ENCODE measurements around the gene KBTBD6.
"Not testable (repeated sequence)": the region's sequence is repeated elsewhere in the genome, so short reads cannot be mapped to it uniquely, and the experiment has no call there.

The KBTBD6 gene, protein sequence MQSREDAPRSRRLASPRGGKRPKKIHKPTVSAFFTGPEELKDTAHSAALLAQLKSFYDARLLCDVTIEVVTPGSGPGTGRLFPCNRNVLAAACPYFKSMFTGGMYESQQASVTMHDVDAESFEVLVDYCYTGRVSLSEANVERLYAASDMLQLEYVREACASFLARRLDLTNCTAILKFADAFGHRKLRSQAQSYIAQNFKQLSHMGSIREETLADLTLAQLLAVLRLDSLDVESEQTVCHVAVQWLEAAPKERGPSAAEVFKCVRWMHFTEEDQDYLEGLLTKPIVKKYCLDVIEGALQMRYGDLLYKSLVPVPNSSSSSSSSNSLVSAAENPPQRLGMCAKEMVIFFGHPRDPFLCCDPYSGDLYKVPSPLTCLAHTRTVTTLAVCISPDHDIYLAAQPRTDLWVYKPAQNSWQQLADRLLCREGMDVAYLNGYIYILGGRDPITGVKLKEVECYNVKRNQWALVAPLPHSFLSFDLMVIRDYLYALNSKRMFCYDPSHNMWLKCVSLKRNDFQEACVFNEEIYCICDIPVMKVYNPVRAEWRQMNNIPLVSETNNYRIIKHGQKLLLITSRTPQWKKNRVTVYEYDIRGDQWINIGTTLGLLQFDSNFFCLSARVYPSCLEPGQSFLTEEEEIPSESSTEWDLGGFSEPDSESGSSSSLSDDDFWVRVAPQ

GRCh38 chr13:41132512-41133152 is at the start of gene KBTBD6:
Gene KBTBD6 (minus strand): TSS chr13:41132802. CDS start chr13:41132511, 291 bp downstream.
- in situ Hi-C loops (cut with MboI; ENCODE audit: low sequenced_read_pairs), result no loop called here

DNA sequence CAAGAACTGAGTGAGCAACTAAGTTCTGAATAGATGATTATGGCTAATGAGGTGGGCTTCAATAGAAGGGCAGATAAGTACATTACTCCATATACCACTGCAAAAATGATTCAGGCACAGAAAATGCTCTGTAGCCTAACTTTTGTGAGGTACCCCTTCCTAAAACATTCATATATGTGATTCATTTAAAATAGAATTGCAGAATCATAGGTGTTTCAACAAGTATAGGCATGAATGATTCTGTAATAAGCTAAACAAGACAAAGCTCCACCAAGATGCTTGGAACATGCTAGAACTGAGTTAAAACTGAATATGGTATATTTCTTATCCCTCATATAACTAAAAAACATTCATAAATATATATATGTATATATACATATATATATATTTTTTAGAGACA is 49.6 kb upstream of the KBTBD6 start:
- in situ Hi-C loops (cut with MboI; ENCODE audit: low sequenced_read_pairs), result no loop called here

GRCh38 chr13:41179593-41180250 is 47.1 kb upstream of the KBTBD6 start:
- in situ Hi-C loops (cut with MboI; ENCODE audit: low sequenced_read_pairs), result no loop called here

DNA sequence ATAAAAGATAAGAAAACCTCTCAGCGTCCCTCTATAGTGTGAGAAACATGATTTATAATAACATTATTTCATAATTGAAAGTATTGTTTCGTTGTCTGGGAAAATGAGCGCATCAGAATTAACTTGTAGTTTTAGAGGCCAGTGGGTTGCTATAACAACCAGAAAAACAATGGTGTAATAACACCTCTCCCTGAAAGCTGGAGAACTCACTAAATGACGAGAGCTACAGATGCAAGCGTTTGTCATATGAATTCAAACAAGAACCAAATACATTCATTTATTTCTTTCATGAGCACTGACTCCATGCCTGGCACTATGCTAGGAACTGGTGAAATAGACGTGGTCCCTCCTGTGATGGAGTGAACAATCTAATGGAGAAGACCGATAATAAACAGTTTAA is 45.4 kb upstream of the KBTBD6 start:
- in situ Hi-C loops (cut with MboI; ENCODE audit: low sequenced_read_pairs), result no loop called here

GRCh38 chr13:41177616-41178015 is 45.0 kb upstream of the KBTBD6 start:
- in situ Hi-C loops (cut with MboI; ENCODE audit: low sequenced_read_pairs), result no loop called here

- in situ Hi-C loops (cut with MboI; ENCODE audit: low sequenced_read_pairs), result not testable (repeated sequence)
Observed at GRCh38 chr13:41175576-41175975, 43.0 kb upstream of the KBTBD6 start.

GRCh38 chr13:41162151-41162550 is 29.5 kb upstream of the KBTBD6 start:
- in situ Hi-C loops (cut with MboI; ENCODE audit: low sequenced_read_pairs), result no loop called here

DNA sequence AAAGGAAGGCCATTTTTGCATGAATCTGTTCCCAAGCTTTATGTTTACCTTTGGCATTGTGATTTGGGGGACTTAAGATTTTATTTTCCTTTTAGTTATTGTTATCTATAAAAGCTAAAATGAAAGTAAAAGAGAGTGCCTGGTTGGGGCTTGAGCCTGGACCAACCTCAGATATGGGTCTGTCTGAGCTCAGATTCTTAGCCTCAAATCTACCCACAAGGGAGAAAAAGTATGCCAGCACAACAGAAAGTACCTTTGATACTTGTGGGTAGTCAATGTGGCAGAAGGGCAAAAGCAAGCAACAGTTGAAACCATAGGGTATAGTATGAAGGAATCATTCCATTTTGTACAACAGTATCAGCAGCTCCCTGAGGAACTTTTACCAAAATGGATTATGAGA is 26.6 kb upstream of the KBTBD6 start:
- in situ Hi-C loops (cut with MboI; ENCODE audit: low sequenced_read_pairs), result no loop called here

DNA sequence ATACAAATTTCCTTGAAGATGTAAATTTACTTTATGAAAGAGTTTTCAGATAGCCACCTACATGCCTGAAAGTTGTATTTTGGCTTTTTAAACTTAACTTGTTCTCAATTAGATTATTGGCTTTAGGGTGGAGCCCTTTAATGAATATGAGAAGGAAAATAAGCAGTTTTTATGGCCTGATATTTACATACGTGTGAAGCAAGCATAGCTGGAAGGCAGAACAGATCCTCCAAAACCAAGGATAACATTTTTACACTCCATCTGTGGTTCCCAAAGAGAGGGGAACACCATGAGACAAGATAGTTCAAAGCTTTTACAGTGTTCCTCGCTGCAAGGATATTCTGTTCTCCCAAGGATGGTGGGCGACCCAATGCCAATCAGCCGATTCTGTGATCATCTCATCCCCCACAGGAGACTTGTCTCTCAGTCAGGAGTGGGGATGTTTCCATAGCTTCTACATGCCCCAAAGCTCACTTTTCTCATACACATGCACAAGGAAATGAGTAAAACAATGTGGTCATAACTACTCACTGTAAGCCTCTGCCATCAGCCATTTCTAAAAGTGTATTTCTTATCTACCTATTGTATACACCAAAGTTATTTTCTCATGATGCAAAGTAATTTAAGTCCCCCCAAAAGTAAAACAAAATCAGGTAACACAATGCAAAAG is 24.6 kb upstream of the KBTBD6 start:
- in situ Hi-C loops (cut with MboI; ENCODE audit: low sequenced_read_pairs), result no loop called here

DNA sequence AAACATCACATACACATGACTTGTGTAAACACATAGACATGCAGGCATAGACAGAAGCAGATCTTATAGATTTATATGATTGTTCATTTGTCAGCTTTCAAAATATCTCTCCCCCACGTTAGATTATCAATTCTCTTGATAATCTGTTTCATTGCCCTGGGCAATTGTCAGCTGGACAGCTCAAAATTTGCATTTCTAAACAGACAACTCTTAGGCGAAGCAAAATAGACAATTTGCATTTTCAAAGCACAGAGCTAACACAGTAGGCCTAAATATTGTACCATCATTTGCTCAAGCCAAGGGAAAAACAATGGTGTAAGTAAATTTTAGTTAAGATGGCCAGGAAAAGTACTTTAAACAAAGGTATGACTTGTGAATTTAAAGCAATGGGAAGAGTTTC is 24.0 kb upstream of the KBTBD6 start:
- in situ Hi-C loops (cut with MboI; ENCODE audit: low sequenced_read_pairs), result no loop called here

DNA sequence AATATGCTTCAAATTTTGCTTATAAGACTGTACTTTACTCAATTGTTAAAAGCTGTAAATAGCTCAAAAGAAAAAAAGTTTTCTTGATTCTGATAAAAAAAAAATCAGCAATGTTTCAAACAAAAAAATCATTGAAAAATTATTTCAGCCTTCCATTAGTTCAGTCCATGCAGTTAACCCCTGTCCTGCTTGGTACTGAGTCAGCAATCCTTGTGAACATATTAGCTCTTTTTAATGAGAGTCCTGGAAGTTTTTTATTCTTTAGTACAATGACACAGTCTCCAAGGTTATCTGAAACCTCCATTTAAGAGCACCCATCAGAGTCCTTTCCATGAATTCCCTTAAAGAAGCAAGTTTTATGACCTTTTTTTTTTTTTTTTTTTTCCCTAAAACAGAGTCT is 21.4 kb upstream of the KBTBD6 start:
- in situ Hi-C loops (cut with MboI; ENCODE audit: low sequenced_read_pairs), result no loop called here

DNA sequence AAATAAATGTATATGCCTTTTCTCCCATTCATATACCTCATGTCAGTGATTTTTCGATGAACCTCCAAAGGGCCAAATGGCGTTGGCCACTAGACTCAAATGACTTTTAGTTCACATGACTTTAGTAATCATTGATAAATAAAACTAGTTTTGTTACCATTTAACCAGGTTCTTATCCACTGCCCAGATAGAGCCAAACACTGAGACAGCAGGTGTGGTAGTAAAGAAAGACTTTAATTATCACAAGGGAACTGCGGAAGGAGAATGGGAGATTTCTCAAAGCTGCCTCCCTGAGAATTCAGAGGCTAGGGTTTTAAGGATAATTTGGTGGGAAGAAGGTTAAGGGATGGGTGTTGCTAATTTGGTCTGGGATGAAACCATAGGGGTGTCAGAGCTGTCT is 19.4 kb upstream of the KBTBD6 start:
- in situ Hi-C loops (cut with MboI; ENCODE audit: low sequenced_read_pairs), result no loop called here

DNA sequence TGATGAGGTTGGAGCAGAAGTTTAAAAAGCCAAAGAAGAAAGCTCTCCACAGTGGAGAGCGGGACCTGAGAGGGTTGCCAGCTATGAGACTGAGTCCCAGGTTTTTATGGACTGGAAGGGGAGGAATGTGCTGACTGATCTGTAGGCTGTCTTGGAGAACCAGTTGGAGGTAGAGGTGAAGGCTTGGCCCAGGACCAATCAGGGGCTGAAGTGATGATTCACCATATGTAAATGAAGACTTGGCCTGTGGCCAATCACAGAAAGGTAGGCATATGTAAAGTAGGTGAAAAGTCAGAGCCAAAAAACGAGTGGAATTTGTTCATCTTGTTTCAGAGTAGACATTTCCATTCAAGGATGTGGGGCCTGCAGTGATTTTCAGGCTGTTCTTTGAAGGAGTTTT is 17.5 kb upstream of the KBTBD6 start:
- in situ Hi-C loops (cut with MboI; ENCODE audit: low sequenced_read_pairs), result no loop called here

DNA sequence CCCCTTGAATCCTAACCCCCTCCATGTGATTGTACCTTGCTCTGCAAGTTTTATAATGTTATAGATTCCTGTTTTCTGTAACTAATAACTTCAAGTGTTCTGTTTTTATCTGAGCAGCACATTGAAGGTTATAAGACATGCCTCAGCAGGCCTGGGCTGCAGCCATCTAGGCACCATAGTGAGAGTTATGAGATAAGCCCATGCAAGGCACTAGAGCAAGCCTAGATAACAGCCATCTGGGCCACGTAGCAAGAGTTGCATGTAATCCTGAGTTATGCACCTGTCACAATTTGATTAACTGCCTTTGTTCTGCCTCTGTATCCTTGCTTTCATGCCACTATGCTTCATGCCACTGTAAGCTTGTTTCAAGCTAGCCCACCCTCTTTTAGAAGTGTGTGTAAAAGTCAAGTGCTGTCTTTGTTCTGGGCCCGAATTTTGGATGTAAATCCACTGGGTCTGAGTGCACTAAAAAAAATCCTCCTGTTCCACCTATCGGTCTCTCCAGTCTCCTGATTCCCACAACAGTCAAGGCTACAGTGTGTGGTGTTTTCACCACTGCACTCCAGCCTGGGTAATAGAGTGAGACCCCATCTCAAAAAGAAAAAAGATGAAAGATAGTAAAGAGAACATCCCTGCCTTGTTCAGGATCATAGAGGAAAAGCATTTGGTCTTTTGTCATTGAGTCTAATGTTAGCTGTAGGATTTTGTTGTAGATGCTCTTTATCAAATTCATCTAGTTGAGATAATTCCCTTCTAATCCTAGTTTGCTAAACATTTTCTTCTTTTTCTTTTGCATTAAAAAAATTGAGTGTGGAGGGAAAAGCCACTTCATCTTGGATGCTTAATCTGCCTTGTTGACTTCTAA is 16.0 kb upstream of the KBTBD6 start:
- in situ Hi-C loops (cut with MboI; ENCODE audit: low sequenced_read_pairs), result no loop called here

GRCh38 chr13:41145136-41145908 is 12.7 kb upstream of the KBTBD6 start:
- in situ Hi-C loops (cut with MboI; ENCODE audit: low sequenced_read_pairs), result no loop called here

DNA sequence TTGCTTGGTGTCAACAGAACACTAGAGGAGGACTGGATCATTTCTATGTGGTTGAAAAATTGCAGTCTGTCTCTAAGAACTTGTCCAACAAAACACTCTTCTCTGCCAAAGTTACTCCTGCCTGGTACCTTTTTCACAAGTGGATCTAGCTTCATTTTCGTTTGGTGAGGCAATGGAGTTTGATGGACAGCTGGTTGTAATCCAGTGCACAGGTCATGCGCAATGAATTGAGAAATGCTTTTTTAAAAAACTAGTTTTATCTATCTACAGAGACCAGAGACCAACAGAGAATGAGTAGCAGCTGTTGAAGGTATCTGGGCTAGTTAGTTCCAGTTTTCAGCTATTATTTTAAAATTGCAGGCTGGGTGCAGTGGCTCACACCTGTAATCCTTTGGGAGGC is 12.0 kb upstream of the KBTBD6 start:
- in situ Hi-C loops (cut with MboI; ENCODE audit: low sequenced_read_pairs), result no loop called here

DNA sequence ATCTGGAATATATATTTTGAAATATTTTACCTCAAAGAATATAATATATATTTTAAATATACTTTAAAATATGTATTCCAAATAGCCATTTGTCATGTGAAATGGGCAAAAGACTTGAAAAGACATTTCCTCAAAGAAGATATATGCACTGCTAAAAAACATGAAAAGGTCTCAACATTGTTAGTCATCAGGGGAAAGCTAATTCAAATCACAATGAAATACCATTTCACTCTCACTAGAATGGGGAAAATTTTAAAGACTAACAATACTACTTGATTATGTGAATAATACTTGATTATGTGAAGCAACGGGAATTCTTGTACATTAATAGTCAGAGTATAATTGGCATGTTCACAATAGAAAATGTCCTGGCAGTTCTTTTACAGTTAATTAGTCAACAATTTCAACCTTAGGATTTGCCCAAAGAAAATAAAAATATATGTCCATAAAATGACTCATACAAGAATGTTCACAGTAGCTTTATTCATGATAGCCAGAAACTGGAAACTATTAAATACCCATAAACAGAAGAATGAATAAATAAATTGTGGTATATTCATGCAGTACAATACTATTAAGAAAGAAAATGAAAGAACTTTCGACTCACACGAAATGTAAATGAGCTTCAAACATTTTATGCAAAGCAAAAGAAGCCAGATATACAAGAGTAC is 6.8 kb upstream of the KBTBD6 start:
- in situ Hi-C loops (cut with MboI; ENCODE audit: low sequenced_read_pairs), result no loop called here

DNA sequence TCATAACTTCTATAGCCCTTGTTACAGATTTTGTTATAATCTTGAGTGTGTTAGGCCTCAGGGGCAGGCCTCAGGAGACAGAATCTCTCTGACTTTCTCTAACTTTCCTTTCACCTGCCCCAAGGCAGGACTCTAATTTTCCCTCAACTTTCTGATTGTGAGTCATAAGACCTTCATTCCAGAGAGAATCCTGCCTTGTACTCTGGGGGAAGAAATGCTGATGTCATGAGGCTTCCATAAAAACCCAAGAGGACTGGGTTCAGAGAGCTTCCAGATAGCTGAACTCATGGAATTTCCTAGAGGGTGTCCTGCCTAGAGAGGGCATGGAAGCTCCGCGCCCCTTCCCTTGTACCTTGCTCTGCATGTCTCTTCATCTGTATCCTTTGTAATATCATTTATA is 5.3 kb upstream of the KBTBD6 start:
- in situ Hi-C loops (cut with MboI; ENCODE audit: low sequenced_read_pairs), result no loop called here

GRCh38 chr13:41137241-41137640 is 4.6 kb upstream of the KBTBD6 start:
- in situ Hi-C loops (cut with MboI; ENCODE audit: low sequenced_read_pairs), result no loop called here

Data from HL-60/S4 treated with phorbol 12-myristate 13-acetate at 8.2 ng/mL for 4 days and 3 days (cell line).